Pancreas (tissue), 10 donors: ENCODE measurements around the gene SPRR1B. TPM values are rescaled to one million over a fixed set of nuclear protein-coding genes. Genes with fewer than 3 reads are reported as not detected.

ENCODE experiments used
- ATAC-seq, 4 donors: fragments of 200-7000 bp; cut with Tn5 transposase; one replicate each; pipeline versions ENCODE4 v1.8.0 to v1.9.1; 2020; ENCODE audit warnings: mild to moderate bottlenecking in 4 of 4, moderate library complexity in 4 of 4
- DNase-seq, 6 donors: peaks; one replicate each; pipeline ENCODE4 v3.0.0-alpha.2; 2020
- FAIRE-seq: peaks from 2 replicates; lab custom pipeline; 2012; peaks lifted over from hg19 to GRCh38; lab: Jason Lieb, UNC
- H3K27ac ChIP-seq, 4 donors: fragments of 200-600 bp; sonication (generic); 1 replicate in 3 of 4; 2 replicates in 1 of 4; pipeline versions ENCODE4 v1.5.0 to v1.8.0; 2020
- H3K27me3 ChIP-seq, 4 donors: fragments of 200-600 bp; one replicate each; pipeline ENCODE4 v1.8.0; 2021
- H3K36me3 ChIP-seq, 3 donors: fragments of 200-600 bp; sonication (generic) in 1 of 3; one replicate each; pipeline versions ENCODE4 v1.5.0 to v1.8.0; 2020 to 2021
- H3K4me1 ChIP-seq, 3 donors: fragments of 200-600 bp; one replicate each; pipeline ENCODE4 v1.8.0; 2021
- H3K4me3 ChIP-seq, 4 donors: fragments of 200-600 bp; sonication (generic) in 2 of 4; one replicate each; pipeline versions ENCODE4 v1.5.0 to v1.8.0; 2020 to 2021
- H3K9me3 ChIP-seq, 4 donors: fragments of 200-600 bp; one replicate each; pipeline ENCODE4 v1.8.0; 2021
- CTCF ChIP-seq, 4 donors: fragments of 200-600 bp; sonication (generic) in 3 of 4; IDR thresholded peaks; one replicate each; pipeline versions ENCODE4 v1.5.0 to v1.8.0; 2021; ENCODE audit warnings: antibody characterized with exemption in 4 of 4
- WGBS, 2 donors: extraction: QIAGEN DNeasy Blood & Tissue Kit; methylation state at CpG; one replicate each; pipeline ENCODE4 v1.1.7; 2013; 5-methylcytosine and 5-hydroxymethylcytosine counted together
- intact Hi-C, 3 donors: fragments of 100-400 bp; cut with DNase I; formaldehyde crosslinking; loops; one replicate each; pipeline versions ENCODE4 v1.11.1 to v1.14.2; 2022
- polyA plus RNA-seq, 2 donors: library from polyadenylated mRNA; stranded (reverse); fragments of 200-250 nt; gene quantifications; one replicate each; pipeline ENCODE4 v1.2.3, GENCODE V29; 2013
- total RNA-seq, 6 donors: library from RNA; stranded (reverse); fragmentation: NEBNext Ultra II Directional in 4 of 6; extraction: Animal tissue kit (Norgen Biotek cat#: 25700) in 4 of 6; gene quantifications; one replicate each; pipeline versions ENCODE4 v1.2.1 to v1.2.4, GENCODE V29; 2021 to 2023
- donor health status: healthy with polysubstance abuse.
- donor health status: DM: no; HTN: no; CAD: no; lungs with moderate emphysema.
- donor health status: DM: no; HTN: no; CAD: no.
- donor health status: control.
- donor health status: control.
- donor health status: Bipolar disorder and iron deficiency.
- donor health status: DM: yes; HTN: yes; CAD: no.
- donor health status: DM: no; HTN: no; CAD: no.
- donor health status: DM: no; HTN: no; CAD: no.
- donor health status: DM: yes; HTN: yes; CAD: no.

The SPRR1B gene
- total and polyA plus RNA-seq, 8 donors = 0.65 TPM; not detected in 7

- H3K27me3 ChIP-seq = no peaks in the 10 kb centered on the region
- DNase-seq (no peak), FAIRE-seq (no peak), ATAC-seq (no peak)
- intact Hi-C loops = no loop called here
- 67 to 76% methylated on average over 2 of the region's 2 CpGs for WGBS, 2 donors
- H3K4me1 ChIP-seq = no peaks in the 10 kb centered on the region
- no peak within 1 kb of the TSS for H3K4me3 ChIP-seq
- no peak for TF ChIP-seq CTCF (IDR thresholded peaks at IDR 0.05)
- no peak within 1 kb of the TSS for H3K27ac ChIP-seq
- no peaks in the 10 kb centered on the region for H3K36me3 ChIP-seq
- H3K9me3 ChIP-seq = no peaks in the 10 kb centered on the region
These were observed 26.4 kb downstream of the SPRR1B start, which contains the start of gene SPRR2A for GRCh38 chr1:153057375-153057774. Gene SPRR2A (minus strand): TSS chr1:153057512. CDS start chr1:153056735, 777 bp downstream.

- Histone ChIP-seq H3K27me3 (no peaks in the 10 kb centered on the region), H3K4me3 (no peak overlapping the region), H3K36me3 (no peaks in the 10 kb centered on the region), H3K27ac (no peak overlapping the region), H3K4me1 (no peaks in the 10 kb centered on the region), H3K9me3 (no peaks in the 10 kb centered on the region)
- WGBS, 2 donors = 60 to 63% methylated on average over 2 of the region's 2 CpGs
- FAIRE-seq (no peak), ATAC-seq (no peak), DNase-seq (no peak)
- no peak for TF ChIP-seq CTCF (IDR thresholded peaks at IDR 0.05)
- intact Hi-C loops = no loop called here
These were observed 27.2 kb downstream of the SPRR1B start for GRCh38 chr1:153058154-153058553.

- H3K27ac ChIP-seq = peak overlapping the region in 1 of 4 donors; percentile 12
- DNase-seq (peak in 1 of 6 donors; percentile 11), ATAC-seq (peak; percentile 29 to 82 (median 54)), FAIRE-seq (no peak)
- no peak for TF ChIP-seq CTCF (IDR thresholded peaks at IDR 0.05)
- intact Hi-C loops = no loop called here
- no peaks in the 10 kb centered on the region for H3K4me1 ChIP-seq
- no peaks in the 10 kb centered on the region for H3K9me3 ChIP-seq
- 73 to 83% methylated on average over 6 of the region's 6 CpGs for WGBS, 2 donors
- H3K36me3 ChIP-seq = no peaks in the 10 kb centered on the region
- H3K27me3 ChIP-seq = no peaks in the 10 kb centered on the region
- no peak overlapping the region for H3K4me3 ChIP-seq
These were observed 28.1 kb downstream of the SPRR1B start for GRCh38 chr1:153058826-153059784.

GRCh38 chr1:153070243-153070642, 39.2 kb downstream of the SPRR1B start:
- Histone ChIP-seq H3K36me3 (no peaks in the 10 kb centered on the region), H3K27me3 (no peaks in the 10 kb centered on the region), H3K4me3 (no peak overlapping the region), H3K9me3 (no peaks in the 10 kb centered on the region), H3K4me1 (no peaks in the 10 kb centered on the region), H3K27ac (no peak overlapping the region)
- intact Hi-C loops = no loop called here
- no peak for TF ChIP-seq CTCF (IDR thresholded peaks at IDR 0.05)
- no peak for FAIRE-seq
- no peak for ATAC-seq
- no peak for DNase-seq
- 48 to 57% methylated on average over 2 of the region's 2 CpGs for WGBS, 2 donors

GRCh38 chr1:153071511-153071910, 40.5 kb downstream of the SPRR1B start, which contains the start of gene SPRR2B:
Gene SPRR2B (minus strand): TSS chr1:153071611. CDS start chr1:153070839, 772 bp downstream.
- H3K27me3 ChIP-seq = no peaks in the 10 kb centered on the region
- no peaks in the 10 kb centered on the region for H3K4me1 ChIP-seq
- ATAC-seq = no peak
- TF ChIP-seq CTCF (IDR thresholded peaks at IDR 0.05) = no peak
- no peaks in the 10 kb centered on the region for H3K36me3 ChIP-seq
- intact Hi-C loops = no loop called here
- DNase-seq = no peak
- no peaks in the 10 kb centered on the region for H3K9me3 ChIP-seq
- no peak for FAIRE-seq
- H3K4me3 ChIP-seq = no peak within 1 kb of the TSS
- 29 to 68% methylated on average over 2 of the region's 2 CpGs for WGBS, 2 donors
- no peak within 1 kb of the TSS for H3K27ac ChIP-seq
